HepG2 (cell line): Measurements from ENCODE around the gene ADGRB3.

Experiments used
- ADNP ChIP-seq: sonication (generic); formaldehyde crosslinking; IDR thresholded peaks from 2 replicates; pipeline ENCODE4 v1.4.0; 2020; ENCODE audit warnings: missing genetic modification reagents
- CTCF ChIP-seq: sonication (generic); formaldehyde crosslinking; IDR thresholded peaks from 2 replicates; pipeline ENCODE4 v1.5.0; 2020; ENCODE audit warnings: mild to moderate bottlenecking, missing genetic modification reagents, moderate library complexity
- EP300 ChIP-seq, 3 experiments: sonication (generic) in 1 of 3; formaldehyde crosslinking in 1 of 3; IDR thresholded peaks; 2 replicates each; pipeline versions ENCODE4 v1.5.1 to v1.6.1; 2011 to 2020; ENCODE audit warnings: low read depth in 2 of 3, low read length in 2 of 3, borderline replicate concordance in 1 of 3, improper control_type of control experiment in 1 of 3, mild to moderate bottlenecking in 1 of 3, missing genetic modification reagents in 1 of 3, moderate library complexity in 1 of 3
- FOSL2 ChIP-seq: sonication (generic); formaldehyde crosslinking; IDR thresholded peaks from 2 replicates; pipeline ENCODE4 v1.4.0; 2020; ENCODE audit warnings: missing genetic modification reagents
- HOXA5 ChIP-seq: sonication (generic); formaldehyde crosslinking; IDR thresholded peaks from 2 replicates; pipeline ENCODE4 v1.4.0; 2020; ENCODE audit warnings: missing genetic modification reagents
- NCOR1 ChIP-seq: fragments of 200-600 bp; sonication (generic); IDR thresholded peaks from 2 replicates; pipeline ENCODE4 v1.7.0; 2017; ENCODE audit warnings: antibody characterized with exemption, low read length, borderline replicate concordance
- NFATC3 ChIP-seq: sonication (generic); formaldehyde crosslinking; IDR thresholded peaks from 2 replicates; pipeline ENCODE4 v1.5.1; 2020; ENCODE audit warnings: mild to moderate bottlenecking, missing genetic modification reagents
- SMAD3 ChIP-seq: sonication (generic); formaldehyde crosslinking; IDR thresholded peaks from 2 replicates; pipeline ENCODE4 v1.4.0; 2020; ENCODE audit warnings: missing genetic modification reagents
- SOX6 ChIP-seq, 2 experiments: fragments of 450-650 bp in 1 of 2; sonication (generic) in 1 of 2; formaldehyde crosslinking in 1 of 2; IDR thresholded peaks; 2 replicates each; pipeline versions ENCODE4 v1.4.0 to v1.6.1; 2017 to 2020; ENCODE audit warnings: antibody characterized with exemption in 1 of 2, mild to moderate bottlenecking in 1 of 2, missing genetic modification reagents in 1 of 2
- ZBTB26 ChIP-seq: IDR thresholded peaks from 2 replicates; pipeline ENCODE4 v1.6.1; 2016; ENCODE audit warnings: missing compliant biosample characterization, missing genetic modification reagents, borderline replicate concordance
- ZBTB33 ChIP-seq: sonication (generic); formaldehyde crosslinking; IDR thresholded peaks from 2 replicates; pipeline ENCODE4 v1.4.0; 2020; ENCODE audit warnings: missing genetic modification reagents
- ZFP41 ChIP-seq: sonication (generic); formaldehyde crosslinking; IDR thresholded peaks from 2 replicates; pipeline ENCODE4 v1.4.0; 2020; ENCODE audit warnings: mild to moderate bottlenecking, missing genetic modification reagents, borderline replicate concordance
- ZNF3 ChIP-seq: IDR thresholded peaks from 2 replicates; pipeline ENCODE4 v1.7.0; 2017; ENCODE audit warnings: inconsistent platforms

GRCh38 chr6:69265090-69265489 lies 630.0 kb downstream of the ADGRB3 start:
- TF ChIP-seq FOSL2 (CRISPR knock-in tag) = no peak
- TF ChIP-seq SOX6 (IDR thresholded peaks at IDR 0.05) = no peak
- no peak for TF ChIP-seq SOX6 (CRISPR knock-in tag; IDR thresholded peaks at IDR 0.05)
- TF ChIP-seq ZNF3 (CRISPR knock-in tag) = no peak
- TF ChIP-seq CTCF (CRISPR knock-in tag) = no peak
- no peak for TF ChIP-seq NCOR1
- no peak for TF ChIP-seq ZFP41 (CRISPR knock-in tag)
- TF ChIP-seq ADNP (CRISPR knock-in tag) = no peak
- TF ChIP-seq EP300 (IDR thresholded peaks at IDR 0.05; ENCODE audit: low read depth in 2 of 2, low read length in 2 of 2) = no peak
- no peak for TF ChIP-seq EP300 (CRISPR knock-in tag; IDR thresholded peaks at IDR 0.05; ENCODE audit: borderline replicate concordance)
- no peak for TF ChIP-seq HOXA5 (CRISPR knock-in tag)
- TF ChIP-seq NFATC3 (CRISPR knock-in tag) = no peak
- TF ChIP-seq SMAD3 (CRISPR knock-in tag) = no peak
- no peak for TF ChIP-seq ZBTB26 (CRISPR knock-in tag)
- no peak for TF ChIP-seq ZBTB33
